Right ventricle myocardium superior (tissue), 1 donor: Measurements from ENCODE around the gene GAL3ST1. TPM values are rescaled to one million over a fixed set of nuclear protein-coding genes. Genes with fewer than 3 reads are reported as not detected.
"Not testable (repeated sequence)": the region's sequence is repeated elsewhere in the genome, so short reads cannot be mapped to it uniquely, and the experiment has no call there.

Source experiments
- ATAC-seq: fragments of 200-7000 bp; cut with Tn5 transposase; one replicate; pipeline ENCODE4 v1.9.1; 2020; ENCODE audit warnings: mild to moderate bottlenecking; ENCODE audit not compliant: poor library complexity
- DNase-seq: peaks from one replicate; pipeline ENCODE4 v3.0.0-alpha.2; 2020
- intact Hi-C: fragments of 100-400 bp; cut with DNase I; formaldehyde crosslinking; loops from one replicate; pipeline ENCODE4 v1.11.2; 2022
- long read RNA-seq: library from polyadenylated mRNA; unstranded; transcript quantifications from one replicate; pipeline ENCODE4 v2.0.0, GENCODE V29; 2021
- total RNA-seq: library from RNA; stranded (reverse); fragmentation: NEBNext Ultra II Directional; extraction: Animal tissue kit (Norgen Biotek cat#: 25700); gene quantifications from one replicate; pipeline ENCODE4 v1.2.1, GENCODE V29; 2021
- donor health status: DM: no; HTN: yes; CAD: no; lungs with severe emphysema.

The GAL3ST1 gene
- total RNA-seq: 0.27 TPM
- long read RNA-seq, partial matches to known transcripts: 0 of 1 reads
- long read RNA-seq, other reads (novel, unspliced or antisense): 0 of 1 reads

GRCh38 chr22:30574095-30574981, at the start of gene GAL3ST1:
Gene GAL3ST1 (minus strand): TSS chr22:30574665. CDS start chr22:30557392, 17,273 bp downstream.
- intact Hi-C loops: no loop called here
- ATAC-seq (no peak), DNase-seq (no peak)

- not testable (repeated sequence) for ATAC-seq, DNase-seq
- intact Hi-C loops: loop anchor here (10.0 kb wide), 1 partner anchor 305 kb away; no protein-coding TSS in a partner anchor
Observed at GRCh38 chr22:30619909-30620308, 45.4 kb upstream of the GAL3ST1 start.

- ATAC-seq (no peak), DNase-seq (no peak)
- intact Hi-C loops: no loop called here
Observed at GRCh38 chr22:30617819-30618218, 43.4 kb upstream of the GAL3ST1 start.

GRCh38 chr22:30615543-30615954, 41.1 kb upstream of the GAL3ST1 start:
- ATAC-seq (peak; percentile 29), DNase-seq (no peak)
- intact Hi-C loops: no loop called here

GRCh38 chr22:30614879-30615278, 40.4 kb upstream of the GAL3ST1 start:
- intact Hi-C loops: no loop called here
- no peak for ATAC-seq
- DNase-seq: no peak

GRCh38 chr22:30614268-30614667, 39.8 kb upstream of the GAL3ST1 start:
- intact Hi-C loops: no loop called here
- ATAC-seq: no peak
- no peak for DNase-seq

GRCh38 chr22:30612789-30613188, 38.3 kb upstream of the GAL3ST1 start:
- no peak for ATAC-seq
- intact Hi-C loops: no loop called here
- DNase-seq: no peak

GRCh38 chr22:30611197-30611596, 36.7 kb upstream of the GAL3ST1 start:
- no peak for DNase-seq
- intact Hi-C loops: no loop called here
- ATAC-seq: no peak

- intact Hi-C loops: no loop called here
- DNase-seq: peak; percentile 70
Observed at GRCh38 chr22:30610299-30610698, 35.8 kb upstream of the GAL3ST1 start.

GRCh38 chr22:30609260-30610185, 35.1 kb upstream of the GAL3ST1 start:
- DNase-seq: peak; percentile 63
- intact Hi-C loops: no loop called here
- peak; percentile 44 for ATAC-seq

More at GRCh38 chr22:30610299-30610698, 35.8 kb upstream of the GAL3ST1 start:
- ATAC-seq: no peak

- intact Hi-C loops: no loop called here
Observed at GRCh38 chr22:30607939-30608338, 33.5 kb upstream of the GAL3ST1 start.

GRCh38 chr22:30607300-30607930, 33.0 kb upstream of the GAL3ST1 start:
- intact Hi-C loops: no loop called here
- ATAC-seq: no peak
- DNase-seq: no peak

More at GRCh38 chr22:30607939-30608338, 33.5 kb upstream of the GAL3ST1 start:
- ATAC-seq (no peak), DNase-seq (no peak)

GRCh38 chr22:30606455-30607299, 32.2 kb upstream of the GAL3ST1 start, which contains the start of gene TCN2:
Gene TCN2 (plus strand): TSS chr22:30607174. CDS start chr22:30607332, 158 bp downstream.
- intact Hi-C loops: no loop called here
- DNase-seq (peak; percentile 81), ATAC-seq (peak; percentile 87)

GRCh38 chr22:30605449-30606110, 31.1 kb upstream of the GAL3ST1 start:
- intact Hi-C loops: no loop called here
- peak; percentile 44 for ATAC-seq
- peak; percentile 73 for DNase-seq

- intact Hi-C loops: no loop called here
- ATAC-seq: no peak
- DNase-seq: no peak
Observed at GRCh38 chr22:30604723-30605122, 30.3 kb upstream of the GAL3ST1 start.

GRCh38 chr22:30603801-30604200, 29.3 kb upstream of the GAL3ST1 start:
- DNase-seq (no peak), ATAC-seq (no peak)
- intact Hi-C loops: no loop called here

- ATAC-seq: no peak
- intact Hi-C loops: no loop called here
Observed at GRCh38 chr22:30602049-30602448, 27.6 kb upstream of the GAL3ST1 start.

More at GRCh38 chr22:30602049-30602448, 27.6 kb upstream of the GAL3ST1 start:
- DNase-seq: no peak
